MCF 10A (cell line): ENCODE data around the gene ITGA1. TPM values are rescaled to one million over a fixed set of nuclear protein-coding genes. Genes with fewer than 3 reads are reported as not detected.

Experiments
- BruUV-seq: library from RNA; stranded (reverse); fragments of 400-500 nt; replicated peaks from 2 replicates; lab custom pipeline; 2021; lab: Mats Ljungman, UMichigan
- CTCF ChIA-PET: fragments of 300-600 bp; sonication (Branson Sonifier 250); formaldehyde crosslinking; extraction: SDS; loops from one replicate; lab custom pipeline; 2021; ENCODE audit warnings: antibody characterized with exemption, inconsistent platforms; lab: Yijun Ruan, JAX
- POLR2A ChIA-PET: fragments of 300-600, 350-650 bp; sonication (Branson Sonifier 250); formaldehyde crosslinking; extraction: SDS; loops from one replicate; lab custom pipeline; 2020; ENCODE audit warnings: antibody characterized with exemption, inconsistent platforms; lab: Yijun Ruan, JAX
- DNase-seq: peaks from one replicate; pipeline ENCODE4 v3.0.0-alpha.2; 2018; ENCODE audit not compliant: unreplicated experiment
- H3K27ac Mint-ChIP-seq: one replicate; pipeline ENCODE4 v1.8.0; 2022; ENCODE audit warnings: mild to moderate bottlenecking, low read depth, mixed read lengths; ENCODE audit not compliant: unreplicated experiment
- H3K27me3 Mint-ChIP-seq: one replicate; pipeline ENCODE4 v1.8.0; 2022; ENCODE audit warnings: mixed read lengths; ENCODE audit not compliant: insufficient read depth, unreplicated experiment
- H3K36me3 Mint-ChIP-seq: one replicate; pipeline ENCODE4 v1.8.0; 2022; ENCODE audit warnings: mild to moderate bottlenecking, moderate library complexity, mixed read lengths; ENCODE audit not compliant: insufficient read depth, unreplicated experiment
- H3K4me1 Mint-ChIP-seq: one replicate; pipeline ENCODE4 v1.8.0; 2022; ENCODE audit warnings: mixed read lengths; ENCODE audit not compliant: insufficient read depth, unreplicated experiment
- H3K4me3 Mint-ChIP-seq: one replicate; pipeline ENCODE4 v1.8.0; 2022; ENCODE audit warnings: mild to moderate bottlenecking, moderate library complexity, mixed read lengths; ENCODE audit not compliant: unreplicated experiment
- H3K9me3 Mint-ChIP-seq: one replicate; pipeline ENCODE4 v1.8.0; 2022; ENCODE audit warnings: mixed read lengths; ENCODE audit not compliant: unreplicated experiment
- CTCF ChIP-seq: fragments of 200-600 bp; IDR thresholded peaks from one replicate; pipeline ENCODE4 v1.8.0; 2022; ENCODE audit warnings: antibody characterized with exemption, mild to moderate bottlenecking; ENCODE audit not compliant: unreplicated experiment
- intact Hi-C: fragments of 100-400 bp; cut with micrococcal nuclease; formaldehyde crosslinking; loops from 2 replicates; pipeline ENCODE4 v1.14.1; 2022
- total RNA-seq: library from RNA; stranded (reverse); gene quantifications from 2 replicates; pipeline ENCODE4 v1.2.3, GENCODE V29; 2022

The ITGA1 gene
- total RNA-seq, 1 experiment from 2014 or later: 7.7 TPM

DNA sequence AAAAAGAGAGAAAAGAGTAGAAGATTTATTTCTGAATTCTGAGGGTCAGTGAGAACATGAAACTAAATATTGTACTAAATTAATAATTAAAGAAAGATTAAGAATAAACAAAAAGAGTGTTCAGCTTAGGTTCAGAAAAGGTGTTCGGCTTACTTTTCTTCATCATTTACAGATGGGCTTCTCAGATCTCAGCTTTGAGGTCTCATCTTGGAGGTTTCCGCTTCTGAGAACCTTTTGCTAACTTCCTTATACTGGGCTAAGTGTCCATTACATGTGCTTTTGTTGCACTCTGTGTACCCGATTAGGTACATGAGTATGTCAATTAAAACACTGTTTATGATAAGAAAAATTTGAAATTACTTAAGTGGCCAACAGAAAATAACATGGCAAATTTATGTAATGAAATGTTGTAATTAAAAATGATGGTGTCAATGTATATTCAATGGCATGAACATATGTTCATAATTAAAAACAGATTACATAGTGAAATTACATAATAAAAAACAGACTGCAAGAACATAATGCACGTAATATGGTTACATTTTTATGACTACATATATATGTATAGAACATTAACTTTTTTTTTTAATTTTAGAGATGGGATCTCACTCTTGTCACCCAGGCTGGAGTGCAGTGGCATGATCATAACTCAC is 17.3 kb upstream of the ITGA1 start:
- ChIA-PET POLR2A (no interaction called here), CTCF (interaction anchor here (0.7 kb wide), 2 partner anchors 151 to 1218 kb away, joined by 3 read pairs; no protein-coding TSS in a partner anchor)
- DNase-seq: no peak
- Mint-ChIP-seq H3K4me1 (no peaks in the 10 kb centered on the region), H3K9me3 (no peaks in the 10 kb centered on the region), H3K4me3 (no peak overlapping the region), H3K27me3 (peaks cover 15% of the 10 kb centered on the region), H3K27ac (no peak overlapping the region), H3K36me3 (no peaks in the 10 kb centered on the region)
- intact Hi-C loops: no loop called here
- TF ChIP-seq CTCF: no peak
- no TSS peak for BruUV-seq

DNA sequence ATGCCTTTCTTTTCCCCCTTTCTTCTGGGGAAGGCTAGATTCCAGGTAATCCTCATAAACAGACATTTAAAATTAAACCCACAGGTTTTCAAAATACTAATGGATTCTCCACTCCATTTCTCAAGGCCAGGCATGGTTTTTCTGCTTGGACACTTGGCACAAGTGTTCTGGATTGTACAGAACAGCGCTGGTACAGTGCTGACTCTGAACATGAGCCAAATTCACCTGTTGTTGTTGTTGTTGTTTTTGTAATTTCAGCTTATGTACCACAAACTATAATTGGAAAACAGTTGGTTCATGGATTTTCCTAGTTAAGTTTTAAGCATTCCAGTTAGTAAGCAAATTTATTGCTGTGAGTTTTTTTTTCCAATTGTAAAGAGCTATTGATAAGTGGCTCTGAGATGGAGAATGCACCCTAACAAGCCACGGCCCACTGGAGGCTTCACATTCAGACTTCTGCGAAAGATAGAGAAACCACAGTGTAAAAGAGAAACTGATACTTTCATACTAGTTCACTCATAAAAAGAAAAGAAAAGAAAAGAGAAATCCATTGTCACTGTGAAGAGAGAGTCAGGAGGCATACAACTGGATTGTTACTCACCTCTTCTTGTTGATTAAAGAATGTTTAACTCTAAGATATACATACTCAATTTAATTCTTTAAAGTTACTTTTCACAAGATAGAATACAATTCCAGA is 16.2 kb upstream of the ITGA1 start:
- intact Hi-C loops: no loop called here
- POLR2A ChIA-PET: no interaction called here
- CTCF ChIA-PET: interaction anchor here (0.7 kb wide), 2 partner anchors 150 to 1217 kb away, joined by 3 read pairs; no protein-coding TSS in a partner anchor
- TF ChIP-seq CTCF: no peak
- no peak overlapping the region for H3K4me3 Mint-ChIP-seq
- no peaks in the 10 kb centered on the region for H3K9me3 Mint-ChIP-seq
- no peak for DNase-seq
- no peaks in the 10 kb centered on the region for H3K4me1 Mint-ChIP-seq
- no TSS peak for BruUV-seq
- H3K36me3 Mint-ChIP-seq: no peaks in the 10 kb centered on the region
- no peak overlapping the region for H3K27ac Mint-ChIP-seq
- peaks cover 25% of the 10 kb centered on the region for H3K27me3 Mint-ChIP-seq

- ChIA-PET CTCF (interaction anchor here (1.2 kb wide), 1 partner anchor 39 kb away, joined by 3 read pairs; no protein-coding TSS in a partner anchor), POLR2A (interaction anchor here (0.7 kb wide), 1 partner anchor 15 kb away, joined by 3 read pairs; no protein-coding TSS in a partner anchor)
- no TSS peak for BruUV-seq
- Mint-ChIP-seq H3K9me3 (no peaks in the 10 kb centered on the region), H3K27ac (no peak overlapping the region), H3K4me3 (no peak overlapping the region), H3K4me1 (no peaks in the 10 kb centered on the region), H3K27me3 (peaks cover 26% of the 10 kb centered on the region), H3K36me3 (no peaks in the 10 kb centered on the region)
- intact Hi-C loops: no loop called here
- no peak for TF ChIP-seq CTCF
- no peak for DNase-seq
Measured at GRCh38 chr5:52772668-52773067, 15.0 kb upstream of the ITGA1 start.

- Mint-ChIP-seq H3K27ac (no peak overlapping the region), H3K4me1 (no peaks in the 10 kb centered on the region), H3K4me3 (no peak overlapping the region), H3K36me3 (no peaks in the 10 kb centered on the region), H3K27me3 (peaks cover 26% of the 10 kb centered on the region), H3K9me3 (no peaks in the 10 kb centered on the region)
- no TSS peak for BruUV-seq
- DNase-seq: no peak
- intact Hi-C loops: no loop called here
- CTCF ChIA-PET: interaction anchor here (0.5 to 1.2 kb wide), 3 partner anchors 14 to 151 kb away, joined by 3 to 4 read pairs (median 3); partner anchors contain the start of genes ITGA1 and PELO
- TF ChIP-seq CTCF: no peak
- POLR2A ChIA-PET: interaction anchor here (0.7 kb wide), 1 partner anchor 16 kb away, joined by 3 read pairs; no protein-coding TSS in a partner anchor
Measured at GRCh38 chr5:52773342-52773741, 14.4 kb upstream of the ITGA1 start.
